SK-N-DZ (cell line): ENCODE measurements around the gene SLBP.
"Not testable (repeated sequence)": the region's sequence is repeated elsewhere in the genome, so short reads cannot be mapped to it uniquely, and the experiment has no call there.

ENCODE experiments used
- DNase-seq: peaks from one replicate; pipeline ENCODE4 v3.0.0-alpha.2; 2015; ENCODE audit warnings: low spot score

Gene SLBP

GRCh38 chr4:1676605-1677525, 35.3 kb downstream of the SLBP start:
- DNase-seq = no peak

GRCh38 chr4:1675802-1676137, 36.3 kb downstream of the SLBP start:
- DNase-seq = no peak

GRCh38 chr4:1675136-1675801, 36.9 kb downstream of the SLBP start:
- no peak for DNase-seq

- DNase-seq = peak; percentile 37
Measured at GRCh38 chr4:1674682-1675081, 37.4 kb downstream of the SLBP start.

GRCh38 chr4:1673671-1674070, 38.4 kb downstream of the SLBP start:
- no peak for DNase-seq

GRCh38 chr4:1671011-1671410, 41.1 kb downstream of the SLBP start:
- DNase-seq = not testable (repeated sequence)

GRCh38 chr4:1670279-1670678, 41.8 kb downstream of the SLBP start:
- DNase-seq = no peak

- DNase-seq = no peak
Measured at GRCh38 chr4:1669850-1670249, 42.3 kb downstream of the SLBP start.

GRCh38 chr4:1669270-1669669, 42.8 kb downstream of the SLBP start:
- no peak for DNase-seq

GRCh38 chr4:1668488-1668840, 43.7 kb downstream of the SLBP start:
- DNase-seq = no peak

- no peak for DNase-seq
Measured at GRCh38 chr4:1667273-1667672, 44.8 kb downstream of the SLBP start.

- no peak for DNase-seq
Measured at GRCh38 chr4:1666391-1666790, 45.7 kb downstream of the SLBP start.

- DNase-seq = no peak
Measured at GRCh38 chr4:1664141-1664540, 48.0 kb downstream of the SLBP start.

GRCh38 chr4:1663549-1663948, 48.6 kb downstream of the SLBP start:
- DNase-seq = no peak

GRCh38 chr4:1661695-1662094, 50.4 kb downstream of the SLBP start:
- DNase-seq = no peak

- DNase-seq = no peak
Measured at GRCh38 chr4:1660948-1661677, 51.0 kb downstream of the SLBP start.

GRCh38 chr4:1659104-1660043, 52.7 kb downstream of the SLBP start:
- DNase-seq = no peak

- DNase-seq = no peak
Measured at GRCh38 chr4:1658581-1658980, 53.5 kb downstream of the SLBP start.

- DNase-seq = no peak
Measured at GRCh38 chr4:1658146-1658545, 54.0 kb downstream of the SLBP start.

GRCh38 chr4:1656986-1657385, 55.1 kb downstream of the SLBP start:
- DNase-seq = no peak

GRCh38 chr4:1656132-1656531, 56.0 kb downstream of the SLBP start:
- no peak for DNase-seq
